ENCODE results near the gene SHROOM3. TPM values are rescaled to one million over a fixed set of nuclear protein-coding genes. Genes with fewer than 3 reads are reported as not detected.

Gene SHROOM3
- 19.4 TPM for polyA plus RNA-seq (2012; ENCODE audit: insufficient read depth, insufficient read length, low read depth)

DNA sequence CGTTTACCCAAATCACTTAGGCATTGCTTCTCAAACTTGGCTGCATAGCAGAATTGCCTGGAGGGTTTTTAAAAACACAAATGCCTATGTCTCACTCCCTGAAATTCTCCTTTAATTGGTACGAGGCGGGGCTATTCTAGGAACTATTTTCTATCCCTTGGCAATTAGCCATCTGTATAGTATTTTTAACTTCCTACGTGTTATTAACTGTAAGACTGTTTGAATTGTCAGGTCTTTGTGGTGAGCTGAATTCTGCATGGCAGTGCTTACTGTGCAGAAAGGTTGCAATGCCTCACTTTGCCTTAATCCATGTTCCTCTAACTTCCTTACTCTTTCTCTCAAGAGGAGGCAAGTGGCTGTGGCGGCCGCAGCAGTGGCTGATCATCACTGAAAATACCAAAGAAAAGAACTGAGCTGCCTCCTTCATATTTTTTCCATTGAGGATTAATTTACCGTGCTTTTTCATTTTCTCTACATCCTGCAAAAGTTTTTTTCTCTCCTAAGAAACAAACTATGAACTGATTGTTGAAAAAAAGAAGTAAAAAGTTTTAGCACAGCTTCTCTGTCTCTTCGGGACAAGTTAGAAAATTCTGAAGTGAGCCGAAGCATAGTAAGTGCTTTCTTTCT, at the start of gene SHROOM3:
TSS of gene SHROOM3 (plus strand) at position 329 of the 627 bp plus-strand sequence. CDS start 824 bp downstream, outside the sequence.
- TF ChIP-seq CTCF (IDR thresholded peaks at IDR 0.05; ENCODE audit: low read depth, low read length), result no peak
- Histone ChIP-seq H3K27me3 (peaks cover 45% of the 10 kb centered on the region), H3K4me3 (ENCODE audit: low read depth, low read length) (no peak within 1 kb of the TSS), H3K36me3 (no peaks in the 10 kb centered on the region), H3K9me3 (no peaks in the 10 kb centered on the region; the same call in 1 of the 2 replicates), H3K4me1 (no peaks in the 10 kb centered on the region)
- no peak for DNase-seq

- H3K36me3 ChIP-seq, result no peaks in the 10 kb centered on the region
- H3K4me1 ChIP-seq, result no peaks in the 10 kb centered on the region
- H3K9me3 ChIP-seq, result no peaks in the 10 kb centered on the region
- no peak for TF ChIP-seq CTCF (IDR thresholded peaks at IDR 0.05; ENCODE audit: low read depth, low read length)
- H3K27me3 ChIP-seq, result peaks cover 8% of the 10 kb centered on the region
- no peak for DNase-seq
- H3K4me3 ChIP-seq (ENCODE audit: low read depth, low read length), result no peak overlapping the region
Observed at GRCh38 chr4:76385974-76386373, 49.1 kb upstream of the SHROOM3 start.

GRCh38 chr4:76386566-76387305, 48.3 kb upstream of the SHROOM3 start:
- H3K4me3 ChIP-seq (ENCODE audit: low read depth, low read length), result no peak overlapping the region
- H3K4me1 ChIP-seq, result no peaks in the 10 kb centered on the region
- no peaks in the 10 kb centered on the region for H3K9me3 ChIP-seq
- H3K36me3 ChIP-seq, result no peaks in the 10 kb centered on the region
- H3K27me3 ChIP-seq, result peaks cover 8% of the 10 kb centered on the region
- no peak for TF ChIP-seq CTCF (IDR thresholded peaks at IDR 0.05; ENCODE audit: low read depth, low read length)
- DNase-seq, result no peak

DNA sequence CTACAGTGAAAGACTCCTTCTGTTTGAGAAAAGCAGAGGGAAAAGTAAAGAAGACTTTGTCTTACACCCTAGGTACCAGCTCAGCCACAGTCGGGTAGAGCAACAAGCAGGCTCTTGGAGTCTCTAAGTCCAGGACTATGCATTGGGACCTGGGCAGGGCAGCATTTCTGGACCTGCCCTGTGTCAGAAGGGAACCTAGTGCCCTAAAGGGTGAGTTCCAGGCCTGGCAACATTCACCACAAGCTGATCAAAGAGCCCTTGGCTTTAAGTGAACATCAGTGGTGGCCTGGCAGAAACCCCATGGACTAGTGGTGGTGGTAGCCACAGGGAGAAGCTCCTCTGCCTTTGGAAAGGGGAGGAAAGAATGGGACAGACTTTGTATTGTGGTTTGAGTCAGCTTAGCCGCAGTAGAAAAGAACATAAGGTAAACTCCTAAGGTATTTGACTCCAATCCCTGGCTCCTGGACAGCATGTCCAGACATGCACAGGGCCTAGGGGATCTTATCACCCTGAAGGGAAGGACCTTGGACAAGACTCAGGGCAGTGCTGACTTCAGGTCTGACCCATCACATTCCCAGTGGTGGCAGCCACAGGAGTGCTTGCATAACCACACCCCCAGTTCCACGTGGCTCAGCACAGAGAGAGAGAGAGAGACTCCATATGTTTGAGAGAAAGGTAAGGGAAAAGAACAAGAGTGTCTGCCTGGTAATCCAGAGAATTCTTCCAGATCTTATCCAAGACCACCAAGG, 46.7 kb upstream of the SHROOM3 start:
- H3K27me3 ChIP-seq, result peaks cover 9% of the 10 kb centered on the region
- no peaks in the 10 kb centered on the region for H3K4me1 ChIP-seq
- no peak overlapping the region for H3K4me3 ChIP-seq (ENCODE audit: low read depth, low read length)
- no peaks in the 10 kb centered on the region for H3K36me3 ChIP-seq
- no peak for TF ChIP-seq CTCF (IDR thresholded peaks at IDR 0.05; ENCODE audit: low read depth, low read length)
- no peak for DNase-seq
- H3K9me3 ChIP-seq, result no peaks in the 10 kb centered on the region

- no peak for TF ChIP-seq CTCF (IDR thresholded peaks at IDR 0.05; ENCODE audit: low read depth, low read length)
- Histone ChIP-seq H3K27me3 (peaks cover 30% of the 10 kb centered on the region), H3K9me3 (no peaks in the 10 kb centered on the region), H3K36me3 (no peaks in the 10 kb centered on the region), H3K4me3 (ENCODE audit: low read depth, low read length) (no peak overlapping the region), H3K4me1 (no peaks in the 10 kb centered on the region)
- DNase-seq, result no peak
Observed at GRCh38 chr4:76401654-76402053, 33.4 kb upstream of the SHROOM3 start.

All from BE2C (cell line).